Measurements from ENCODE around the gene KCNJ6.

The KCNJ6 gene

DNA sequence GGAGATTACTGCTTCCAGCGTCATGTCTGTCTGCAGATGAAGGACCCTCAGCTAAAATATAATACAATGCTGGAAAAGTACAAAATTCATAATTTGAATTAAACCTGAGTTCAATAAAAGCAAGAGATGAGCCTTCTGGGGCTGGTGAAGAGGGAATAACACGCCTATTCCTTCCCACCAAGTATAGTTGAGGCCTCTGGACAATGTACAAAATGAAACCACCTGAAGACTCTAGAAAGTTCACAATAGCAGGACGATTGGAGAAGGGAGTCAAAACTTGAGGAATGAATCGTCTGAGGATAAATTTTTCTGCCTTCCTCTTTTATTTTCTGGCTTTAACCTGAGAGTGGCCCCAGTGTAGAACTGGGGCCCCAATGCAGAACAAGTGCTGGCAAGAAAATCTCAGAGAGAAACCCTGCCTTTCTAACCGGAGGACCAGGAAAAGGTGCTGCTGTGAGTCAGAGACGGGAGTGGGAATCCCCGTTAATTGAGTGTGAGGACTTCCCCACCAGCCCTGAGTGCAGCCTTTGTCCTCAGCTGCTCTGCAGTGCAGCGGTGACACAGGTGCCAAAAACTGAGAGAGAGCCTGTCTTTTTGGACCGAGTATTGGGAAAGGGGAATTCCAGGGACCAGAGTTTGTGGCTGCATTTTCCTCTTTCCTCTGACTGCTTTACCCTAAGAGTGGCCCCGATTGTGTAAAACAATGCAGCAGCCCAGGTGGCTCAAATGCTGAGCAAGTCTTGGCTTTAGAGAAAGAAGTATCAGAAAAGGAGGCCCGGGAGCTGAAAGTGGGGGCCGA lies 284.7 kb downstream of the KCNJ6 start:
- no peak for DNase-seq

DNA sequence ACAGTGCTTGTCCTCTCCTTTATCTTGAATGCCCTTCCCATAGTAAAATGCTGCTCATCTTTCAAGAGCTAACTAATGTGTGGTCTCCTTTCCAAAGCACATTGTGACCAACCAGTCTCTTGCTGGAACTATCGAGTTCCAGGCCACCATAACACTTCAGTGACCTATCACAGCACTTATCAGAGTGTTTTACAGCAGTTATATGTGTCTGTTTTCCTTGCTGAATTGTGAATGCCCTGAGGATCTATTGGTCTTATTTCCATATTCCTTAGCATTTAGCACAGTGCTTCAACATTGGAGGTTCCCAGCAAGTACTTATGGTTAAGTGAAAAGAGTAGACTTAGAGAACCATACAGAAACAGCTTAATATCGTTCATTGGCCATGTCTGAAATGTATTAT lies 285.4 kb downstream of the KCNJ6 start:
- no peak for DNase-seq

DNA sequence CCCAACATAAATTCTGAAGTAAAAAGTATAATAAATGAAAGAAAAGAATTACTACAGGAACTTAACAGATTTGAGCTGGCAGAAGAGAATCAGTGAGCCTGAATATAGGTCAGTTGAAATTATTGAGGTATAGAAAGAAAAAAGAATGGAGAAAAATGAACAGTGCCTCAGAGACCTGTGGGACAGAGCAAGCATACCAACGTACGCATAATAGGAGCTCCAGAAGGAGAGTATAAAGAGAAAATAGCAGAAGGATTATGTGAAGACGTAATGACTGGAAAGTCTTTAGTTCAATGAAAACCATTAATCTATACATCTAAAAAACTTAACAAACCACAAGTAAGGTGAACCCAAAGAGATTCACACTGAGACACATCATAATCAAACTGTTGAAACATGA lies 287.9 kb downstream of the KCNJ6 start:
- no peak for DNase-seq

DNA sequence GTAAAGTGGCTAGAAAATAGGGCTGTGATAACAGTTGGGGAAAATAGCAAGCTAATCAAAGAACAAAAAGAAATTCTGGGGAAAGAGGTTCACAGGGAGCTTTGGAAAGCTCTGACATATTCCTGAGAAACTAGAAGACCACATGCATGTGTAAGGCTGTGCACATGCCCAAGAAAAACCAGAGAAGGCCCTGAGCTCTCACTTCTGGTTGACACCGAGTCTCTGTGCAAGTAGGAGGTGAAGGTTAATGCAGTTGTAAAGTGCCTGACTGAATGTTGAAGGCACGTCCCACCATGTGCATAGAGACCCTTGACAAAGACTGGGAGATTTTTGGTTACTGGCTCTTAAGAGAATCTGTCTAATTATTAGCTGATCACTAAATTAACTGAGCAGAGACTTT lies 288.7 kb downstream of the KCNJ6 start:
- no peak for DNase-seq

DNA sequence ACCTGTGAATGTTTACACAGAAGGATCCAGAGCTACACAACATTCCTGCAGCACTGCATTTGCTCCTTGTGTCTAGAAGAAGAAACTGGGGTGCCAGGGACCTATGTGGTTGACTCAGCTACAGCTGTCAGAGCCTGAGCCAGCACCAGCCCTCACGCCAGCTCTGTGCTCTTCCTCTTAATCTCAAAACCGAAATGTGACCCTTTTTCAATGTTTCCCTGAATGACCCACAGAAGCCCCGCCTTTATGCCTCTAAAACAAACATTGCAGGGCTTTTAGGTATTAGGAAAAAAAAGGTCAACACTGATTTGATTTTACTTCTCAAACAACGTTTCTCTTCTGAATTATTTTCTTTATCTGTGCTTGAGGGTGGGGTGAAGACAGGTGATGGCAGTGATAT lies 289.2 kb downstream of the KCNJ6 start:
- DNase-seq = no peak

DNA sequence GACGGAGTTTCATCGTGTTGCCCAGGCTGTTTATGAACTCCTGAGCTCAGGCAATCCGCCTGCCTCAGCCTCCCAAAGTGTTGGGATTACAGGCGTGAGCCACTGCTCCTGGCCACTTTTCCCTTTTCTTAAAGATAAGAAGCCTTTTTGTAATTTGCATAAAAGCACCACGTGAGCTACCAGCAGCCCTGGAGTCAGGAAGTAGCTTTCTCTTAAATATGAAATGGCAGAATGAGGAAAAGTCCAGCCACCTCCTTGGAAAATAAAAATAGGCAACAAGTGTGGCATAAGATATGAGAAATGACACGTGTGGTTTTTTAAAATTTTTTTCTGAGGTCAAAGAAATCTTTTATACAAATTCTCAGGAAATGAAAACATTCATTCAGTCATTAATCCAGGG lies 289.9 kb downstream of the KCNJ6 start:
- DNase-seq = no peak

DNA sequence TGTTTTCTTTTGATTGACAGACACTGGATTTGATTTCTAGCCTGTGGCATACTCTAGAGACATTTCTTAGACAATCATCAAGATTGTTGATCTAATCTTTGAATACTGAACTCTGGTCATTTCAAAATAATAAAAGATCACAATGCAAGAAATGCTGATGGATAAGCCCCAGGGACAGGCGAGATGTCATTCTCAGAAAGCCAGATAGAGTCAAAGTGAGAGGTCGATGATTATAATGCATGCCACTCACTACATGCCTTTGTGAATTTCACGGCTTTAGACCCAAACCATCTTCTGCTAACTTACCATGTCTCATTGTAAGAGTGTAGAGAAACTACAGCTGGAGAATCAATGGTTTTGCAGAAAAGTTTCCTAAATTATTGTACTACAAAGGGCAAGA lies 292.6 kb downstream of the KCNJ6 start:
- no peak for DNase-seq

DNA sequence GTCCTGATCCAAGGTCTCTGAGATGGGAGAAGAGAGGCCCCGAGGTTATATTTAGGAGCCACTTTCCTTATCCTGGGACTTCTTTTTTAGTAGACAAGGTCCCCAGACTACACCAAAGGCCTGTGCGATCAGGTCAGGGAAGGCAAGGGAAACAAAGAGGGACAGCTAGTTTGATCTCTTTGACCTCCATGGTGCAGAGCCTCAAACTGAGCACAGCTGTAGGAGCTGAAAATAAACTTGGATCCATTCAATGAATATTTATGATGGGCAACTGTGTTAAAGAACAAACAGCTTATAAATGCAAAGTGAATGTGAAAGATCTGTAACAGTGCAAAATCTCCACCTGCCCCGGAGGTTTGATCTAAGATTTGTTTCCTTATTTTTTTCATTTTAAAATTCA lies 293.1 kb downstream of the KCNJ6 start:
- no peak for DNase-seq

DNA sequence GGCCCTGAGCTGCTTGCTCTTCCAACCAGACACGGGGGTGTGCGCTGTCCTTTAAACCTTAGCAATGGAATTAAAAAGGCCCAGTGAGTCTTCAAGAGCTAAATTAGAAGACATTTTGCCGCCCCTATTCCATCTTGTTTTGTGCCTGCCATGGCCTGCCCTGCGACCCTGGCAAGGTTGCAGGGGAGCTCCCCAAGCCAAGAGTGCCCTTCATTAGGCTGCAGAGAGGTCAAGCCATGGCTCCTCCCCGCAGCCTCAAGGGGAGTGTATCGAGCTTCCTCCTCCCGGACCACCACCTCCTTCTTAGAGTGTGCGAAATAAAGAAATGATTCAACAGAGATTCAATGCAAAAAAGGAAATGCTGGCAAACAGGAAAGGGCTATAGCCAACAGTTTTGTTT lies 293.5 kb downstream of the KCNJ6 start:
- no peak for DNase-seq

DNA sequence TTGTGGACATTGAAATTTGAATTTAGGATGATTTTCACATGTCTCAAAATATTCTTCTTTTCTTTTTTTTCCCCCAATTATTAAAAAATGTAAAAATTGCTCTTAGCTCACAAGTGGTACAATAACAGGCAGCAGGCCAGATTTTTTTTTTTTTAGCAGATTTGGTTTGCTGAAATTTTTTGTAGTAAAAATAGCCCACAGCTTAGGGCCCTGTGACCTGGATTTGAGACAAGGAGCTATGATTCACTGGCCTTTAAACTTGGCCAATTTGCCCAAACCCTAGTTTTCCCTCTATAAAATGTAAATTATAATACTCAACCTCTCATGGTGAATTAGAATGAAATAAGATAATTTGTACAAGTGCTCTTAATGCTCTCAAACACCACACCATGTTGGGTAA lies 295.9 kb downstream of the KCNJ6 start:
- no peak for DNase-seq

DNA sequence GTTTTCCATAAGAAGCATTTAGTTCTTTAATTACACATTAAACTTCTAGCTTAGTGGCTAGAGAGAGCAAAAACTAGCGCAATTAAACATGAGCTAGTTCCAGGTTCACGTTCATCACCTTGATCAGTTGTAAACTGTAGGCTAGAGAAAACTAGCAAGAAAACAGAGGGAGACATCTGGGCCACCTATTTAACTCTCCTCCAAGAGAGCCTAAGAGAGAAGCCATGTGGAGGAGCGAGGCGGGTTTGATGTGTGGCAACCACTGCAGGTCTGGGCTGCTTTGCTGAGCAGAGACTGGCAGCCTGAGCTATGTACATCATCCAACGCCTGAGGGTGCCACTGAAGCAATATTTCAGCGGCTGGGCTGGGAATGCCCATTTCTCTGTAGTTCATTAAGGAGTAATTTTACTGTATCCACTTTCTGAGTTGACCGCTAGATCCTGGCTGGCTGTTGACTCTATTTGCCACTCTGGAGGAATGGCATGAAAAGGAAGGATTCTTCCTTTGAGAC lies 296.7 kb downstream of the KCNJ6 start:
- DNase-seq = no peak

DNA sequence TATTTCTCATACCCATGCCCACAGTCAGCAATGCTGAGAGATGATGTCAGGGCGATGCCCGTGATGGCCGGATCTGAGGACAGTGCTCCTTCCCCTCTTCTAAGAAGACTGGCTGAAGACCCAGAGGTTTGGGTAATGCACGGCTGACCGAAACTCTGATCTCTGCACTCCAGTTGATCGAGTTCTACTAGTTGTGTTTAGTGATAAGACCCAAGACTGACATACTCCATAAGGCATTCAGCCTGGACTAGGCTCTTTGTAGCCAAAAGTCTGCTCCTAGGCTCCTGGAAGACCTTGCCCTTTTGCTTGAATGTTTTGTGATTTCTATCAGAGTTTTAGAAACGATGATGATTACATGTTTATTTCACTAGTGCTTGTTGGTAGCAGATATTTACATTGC lies 298.2 kb downstream of the KCNJ6 start:
- DNase-seq = no peak

DNA sequence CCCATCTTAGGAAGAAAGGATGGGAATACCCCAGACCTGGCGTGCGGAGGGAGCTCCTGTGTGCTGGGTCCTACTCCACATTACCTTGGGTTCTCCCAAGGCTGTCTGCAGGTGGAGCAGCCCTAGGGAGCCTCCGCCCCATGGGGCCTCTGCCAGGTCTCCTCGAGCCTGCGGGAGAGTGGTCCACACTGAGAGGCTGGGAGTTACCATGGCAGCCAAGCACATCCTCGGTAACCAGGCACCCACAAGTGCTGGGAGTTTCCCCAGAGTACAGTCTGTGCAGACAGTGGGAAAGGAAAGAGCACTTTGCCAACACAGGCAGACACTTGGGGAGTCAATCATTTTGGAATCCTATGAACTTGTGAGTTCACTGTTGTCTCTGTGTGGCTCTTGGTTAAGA lies 300.3 kb downstream of the KCNJ6 start:
- no peak for DNase-seq

DNA sequence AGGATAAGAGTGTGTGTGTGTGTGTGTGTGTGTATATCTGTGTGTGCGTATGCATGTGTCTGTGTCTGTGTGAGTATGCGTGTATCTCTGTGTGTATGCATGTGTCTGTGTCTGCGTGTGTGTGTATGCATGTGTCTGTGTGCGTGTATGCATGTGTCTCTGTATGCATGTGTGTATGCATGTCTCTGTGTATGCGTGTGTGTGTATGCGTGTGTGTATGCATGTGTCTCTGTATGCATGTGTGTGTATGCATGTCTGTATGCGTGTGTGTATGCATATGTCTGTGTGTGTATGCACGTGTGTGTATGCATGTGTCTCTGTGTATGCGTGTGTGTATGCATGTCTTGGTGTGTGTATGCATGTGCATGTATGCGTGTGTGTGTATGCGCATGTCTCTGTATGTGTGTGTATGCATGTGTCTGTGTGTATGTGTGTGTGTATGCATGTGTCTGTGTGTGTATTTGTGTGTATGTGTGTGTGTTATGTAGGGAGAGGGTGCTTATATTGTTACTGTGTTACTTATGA lies 301.8 kb downstream of the KCNJ6 start:
- no peak for DNase-seq

DNA sequence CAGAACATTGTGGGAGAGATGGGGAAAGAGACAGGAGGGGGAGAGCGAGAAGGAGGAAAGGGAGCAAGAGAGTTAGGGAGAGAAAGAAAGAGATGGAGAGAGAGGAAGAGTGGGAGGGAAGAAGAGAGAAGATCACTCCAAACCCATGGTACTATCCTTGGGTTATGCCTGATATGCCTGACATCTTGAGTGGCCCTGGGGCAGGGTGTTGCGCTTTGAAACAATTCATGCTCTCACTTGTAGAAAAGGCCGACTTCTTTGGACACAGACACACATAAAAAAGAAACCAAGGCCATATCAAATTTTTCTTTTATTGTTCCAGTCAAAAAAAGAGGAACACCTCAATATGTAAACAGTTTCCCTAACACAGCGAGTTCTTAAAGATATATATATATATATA lies 309.2 kb downstream of the KCNJ6 start:
- no peak for DNase-seq

DNA sequence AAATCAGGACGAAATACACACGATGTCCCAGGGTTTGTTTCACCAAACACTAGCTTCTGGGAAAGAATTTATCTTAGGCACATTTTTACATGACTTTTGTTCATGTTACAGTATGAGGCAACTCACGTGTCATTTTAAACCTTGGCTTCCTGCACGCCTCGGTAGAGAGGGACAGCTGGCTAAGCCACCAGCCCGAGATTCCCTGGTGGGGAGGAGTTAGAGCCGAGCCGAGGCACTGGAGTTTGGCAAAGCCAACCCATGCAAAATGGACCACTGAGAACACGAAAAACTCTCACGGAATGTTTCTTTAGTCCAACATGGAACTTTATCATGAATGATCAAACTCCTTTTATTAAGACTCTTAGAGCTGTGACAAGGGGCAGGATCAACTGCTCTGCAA lies 309.7 kb downstream of the KCNJ6 start:
- DNase-seq = no peak

DNA sequence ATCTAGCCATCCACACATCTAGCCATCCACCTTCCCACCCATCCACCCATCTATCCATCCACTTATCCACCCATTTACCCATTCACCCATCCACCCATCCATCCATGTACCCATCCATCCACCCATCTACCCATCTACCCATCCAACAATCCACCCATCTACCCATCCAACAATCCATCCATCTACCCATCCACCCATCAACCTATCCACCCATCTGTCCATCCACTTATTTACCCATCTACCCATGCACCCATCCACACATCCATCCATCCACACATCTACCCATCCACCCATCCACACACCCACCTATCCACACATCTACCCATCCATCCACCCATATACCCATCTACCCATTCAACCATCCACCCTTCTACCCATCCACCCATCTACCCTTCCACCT lies 311.3 kb downstream of the KCNJ6 start:
- DNase-seq = no peak

DNA sequence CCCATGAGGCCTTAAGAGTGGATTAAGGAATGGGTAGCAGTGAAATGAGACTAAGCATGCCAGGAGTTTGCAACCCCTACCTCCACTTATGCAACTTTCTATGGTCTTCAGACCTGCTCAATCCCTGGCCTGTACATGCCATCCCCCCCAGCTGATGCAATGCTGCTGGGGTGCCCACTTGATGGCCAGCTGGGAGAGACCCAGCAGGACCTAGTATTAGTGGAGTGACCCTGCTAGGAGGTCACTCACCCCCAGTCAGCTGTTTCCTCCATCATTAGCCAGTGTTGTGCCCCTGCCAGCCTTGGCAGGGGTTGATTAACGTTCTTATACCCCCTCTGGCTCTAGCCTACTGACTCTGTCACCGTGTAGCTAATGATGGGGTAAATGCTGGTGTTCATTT lies 313.1 kb downstream of the KCNJ6 start:
- DNase-seq = no peak

DNA sequence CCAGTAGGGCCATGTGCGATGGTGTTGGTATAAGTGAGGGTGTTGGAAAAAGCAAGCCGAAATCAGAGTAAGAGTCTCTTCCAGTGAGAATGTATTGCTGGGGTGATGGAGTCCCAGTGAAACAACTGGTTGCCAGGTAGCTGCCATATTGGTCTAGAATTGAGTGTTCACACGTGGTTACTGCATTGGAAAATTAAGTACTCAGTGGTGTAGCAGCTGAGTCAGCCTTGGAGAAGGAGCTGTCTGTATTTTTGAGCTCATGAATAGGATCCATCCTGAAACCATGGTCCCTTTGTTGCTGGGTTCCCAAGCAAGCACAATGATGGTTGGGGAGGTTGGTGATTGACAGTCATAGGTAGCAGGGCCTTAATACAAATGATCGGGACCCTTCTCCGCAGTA lies 314.3 kb downstream of the KCNJ6 start:
- no peak for DNase-seq

DNA sequence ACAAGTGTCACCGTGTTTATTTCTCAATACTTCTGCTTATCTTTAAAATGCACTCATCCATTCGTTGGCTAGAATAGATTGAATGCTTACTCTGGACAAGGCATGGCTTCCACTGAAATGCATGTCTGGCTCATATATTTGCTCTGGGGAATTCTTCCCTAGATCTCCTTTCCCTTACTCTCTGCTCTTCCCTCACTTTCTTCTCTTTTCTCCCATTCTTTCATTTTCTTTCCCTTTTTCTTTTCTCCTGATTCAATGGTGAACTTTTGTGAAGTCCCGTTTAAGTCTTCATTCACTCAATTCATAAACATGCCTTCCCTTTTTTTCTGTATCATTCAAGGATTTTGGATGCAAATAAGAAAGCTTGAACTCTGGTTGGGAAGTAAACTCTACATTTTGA lies 315.2 kb downstream of the KCNJ6 start:
- DNase-seq = no peak

DNA sequence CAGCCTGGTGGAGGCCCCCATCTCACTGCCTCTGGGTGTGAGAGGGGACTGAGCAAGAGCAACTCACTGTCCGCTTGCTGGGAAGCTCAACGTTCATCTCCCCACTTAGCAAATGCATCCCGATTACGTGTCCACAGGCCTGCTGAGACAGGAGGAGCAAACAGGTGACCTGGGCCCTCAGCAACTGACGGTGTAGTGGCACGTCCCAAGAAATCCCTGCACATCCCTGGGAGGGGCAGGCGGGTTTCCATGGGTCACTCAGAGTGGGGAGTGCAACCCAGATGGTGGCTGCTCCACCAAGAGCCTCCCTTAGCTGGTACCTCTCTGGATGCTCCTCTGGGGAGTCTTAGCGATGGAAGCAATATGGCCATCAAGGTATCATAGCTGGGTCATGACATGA lies 320.3 kb downstream of the KCNJ6 start:
- no peak for DNase-seq

DNA sequence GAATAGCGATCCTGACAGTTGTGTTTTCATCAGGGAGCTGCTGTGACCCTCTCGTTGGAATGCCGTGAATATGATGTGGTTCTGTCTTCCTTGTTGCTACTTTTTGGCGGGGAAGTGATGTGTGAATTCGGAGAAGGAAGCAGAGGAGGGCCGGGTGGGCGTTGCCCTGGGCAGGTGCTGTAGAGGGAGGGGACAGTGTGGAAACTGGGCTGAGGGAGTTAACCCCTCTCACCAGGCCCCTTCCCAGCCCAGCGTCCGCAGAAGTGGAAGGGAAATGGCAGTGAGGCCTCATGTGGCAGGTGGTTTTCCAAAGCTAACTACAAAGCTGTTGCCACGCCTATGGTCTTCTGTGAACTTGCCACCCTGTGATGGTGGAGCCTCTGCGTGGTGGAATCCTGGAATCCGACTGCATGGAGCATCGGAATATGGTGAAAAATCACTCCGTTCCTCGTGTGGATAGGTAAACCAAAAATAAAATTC lies 321.7 kb downstream of the KCNJ6 start:
- DNase-seq = no peak

DNA sequence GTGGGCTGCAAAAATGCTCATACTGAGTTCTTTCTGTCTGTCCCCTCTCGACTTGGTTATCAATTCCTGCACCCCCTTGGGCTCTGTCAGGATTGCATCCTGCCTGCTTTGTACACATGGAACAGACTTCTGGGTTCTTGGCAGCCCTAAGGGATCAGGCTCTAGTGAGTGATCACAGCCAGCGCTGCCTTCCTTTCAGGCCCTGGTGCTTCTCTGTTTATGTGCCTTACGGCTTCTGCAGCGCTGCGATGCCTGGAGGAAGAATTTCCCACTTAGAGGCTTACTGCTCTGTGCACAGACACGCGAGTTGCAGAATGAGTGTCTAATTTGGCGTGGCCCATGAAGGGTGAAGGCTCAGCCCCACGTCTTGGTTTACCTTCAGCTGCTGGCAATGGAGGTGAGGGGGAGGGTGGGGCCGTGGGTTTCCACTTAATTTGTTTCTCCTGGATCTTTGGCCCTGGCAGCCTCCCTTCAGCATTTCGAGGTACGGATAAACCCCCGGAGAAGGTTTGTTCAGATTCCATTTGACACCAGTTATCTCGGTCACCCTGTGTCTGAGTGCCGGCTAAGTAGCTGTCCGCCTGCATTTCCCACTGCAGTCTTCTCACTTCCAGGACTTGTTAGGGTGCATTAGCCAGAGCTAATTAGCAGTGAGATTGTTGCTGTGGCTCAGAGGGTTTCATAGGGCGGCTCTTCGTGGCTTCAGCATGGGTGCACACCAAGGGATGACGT lies 322.4 kb downstream of the KCNJ6 start:
- no peak for DNase-seq

DNA sequence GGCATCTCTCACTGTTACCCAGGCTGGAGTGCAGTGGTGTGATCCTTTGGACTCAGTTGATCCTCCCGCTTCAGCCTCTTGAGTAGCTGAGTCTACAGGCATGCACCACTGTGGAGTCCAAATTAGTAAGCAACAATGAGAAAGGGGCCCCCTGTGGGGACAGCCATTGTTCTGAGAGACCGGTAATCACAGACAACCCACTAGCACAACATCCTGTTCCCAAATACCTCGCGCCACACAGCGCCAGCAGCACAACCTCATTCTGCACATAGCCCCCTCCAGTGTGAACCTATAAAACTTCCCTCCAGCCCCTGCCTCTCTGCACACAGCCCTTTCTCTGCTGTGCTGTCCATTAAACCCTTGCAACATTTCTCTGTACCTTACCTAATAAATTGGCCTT lies 323.2 kb downstream of the KCNJ6 start:
- no peak for DNase-seq

Measured in T-helper 9 cell (primary cell).